OCI-LY1 (cell line): Measurements from ENCODE around the gene POFUT1.

Experiments used
- CTCF ChIP-seq: fragments of 200-600 bp; sonication (generic), shearing (Covaris generic); IDR thresholded peaks from 2 replicates; pipeline ENCODE4 v1.5.1; 2017; ENCODE audit warnings: mild to moderate bottlenecking, antibody characterized with exemption, low read length, moderate library complexity, mixed read lengths
- EZH2 ChIP-seq: fragments of 200-600 bp; sonication (generic), shearing (Covaris generic); IDR thresholded peaks from 2 replicates; pipeline ENCODE4 v1.8.0; 2017; ENCODE audit warnings: borderline replicate concordance, mixed run types, mild to moderate bottlenecking, antibody characterized with exemption, low read length, moderate library complexity, mixed read lengths

- TF ChIP-seq CTCF (no peak), EZH2 (no peak)
Measured at GRCh38 chr20:32236048-32236533, 28.4 kb downstream of the POFUT1 start.
